Measurements from ENCODE around the gene HUNK. TPM values are rescaled to one million over a fixed set of nuclear protein-coding genes. Genes with fewer than 3 reads are reported as not detected.

The HUNK gene
- total RNA-seq, 1 experiment from 2014 or later: not detected

GRCh38 chr21:31872072-31872451, 758 bp upstream of the HUNK start:
- H3K4me3 Mint-ChIP-seq (ENCODE audit: unreplicated experiment): no peak overlapping the region
- H3K27me3 Mint-ChIP-seq (ENCODE audit: insufficient read depth, unreplicated experiment): peaks cover 61% of the 10 kb centered on the region
- H3K4me1 Mint-ChIP-seq (ENCODE audit: insufficient read depth, unreplicated experiment): no peaks in the 10 kb centered on the region
- H3K36me3 Mint-ChIP-seq (ENCODE audit: insufficient read depth, unreplicated experiment): peaks cover 5% of the 10 kb centered on the region
- no peak overlapping the region for H3K27ac Mint-ChIP-seq (ENCODE audit: low read depth, unreplicated experiment)
- intact Hi-C loops (cut with micrococcal nuclease): no loop called here
- H3K9me3 Mint-ChIP-seq (ENCODE audit: unreplicated experiment): no peaks in the 10 kb centered on the region
- CTCF ChIA-PET: interaction anchor here (2.1 kb wide), 1 partner anchor 86 kb away, joined by 11 read pairs; no protein-coding TSS in a partner anchor
- BruUV-seq (replicated peaks): no TSS peak
- POLR2A ChIA-PET: interaction anchor here (0.7 kb wide), 1 partner anchor 50 kb away, joined by 3 read pairs; no protein-coding TSS in a partner anchor
- TF ChIP-seq, protein P1, sequence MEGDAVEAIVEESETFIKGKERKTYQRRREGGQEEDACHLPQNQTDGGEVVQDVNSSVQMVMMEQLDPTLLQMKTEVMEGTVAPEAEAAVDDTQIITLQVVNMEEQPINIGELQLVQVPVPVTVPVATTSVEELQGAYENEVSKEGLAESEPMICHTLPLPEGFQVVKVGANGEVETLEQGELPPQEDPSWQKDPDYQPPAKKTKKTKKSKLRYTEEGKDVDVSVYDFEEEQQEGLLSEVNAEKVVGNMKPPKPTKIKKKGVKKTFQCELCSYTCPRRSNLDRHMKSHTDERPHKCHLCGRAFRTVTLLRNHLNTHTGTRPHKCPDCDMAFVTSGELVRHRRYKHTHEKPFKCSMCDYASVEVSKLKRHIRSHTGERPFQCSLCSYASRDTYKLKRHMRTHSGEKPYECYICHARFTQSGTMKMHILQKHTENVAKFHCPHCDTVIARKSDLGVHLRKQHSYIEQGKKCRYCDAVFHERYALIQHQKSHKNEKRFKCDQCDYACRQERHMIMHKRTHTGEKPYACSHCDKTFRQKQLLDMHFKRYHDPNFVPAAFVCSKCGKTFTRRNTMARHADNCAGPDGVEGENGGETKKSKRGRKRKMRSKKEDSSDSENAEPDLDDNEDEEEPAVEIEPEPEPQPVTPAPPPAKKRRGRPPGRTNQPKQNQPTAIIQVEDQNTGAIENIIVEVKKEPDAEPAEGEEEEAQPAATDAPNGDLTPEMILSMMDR (IDR thresholded peaks at IDR 0.05; ENCODE audit: unreplicated experiment): no peak
- no peak for DNase-seq (ENCODE audit: unreplicated experiment)

- H3K27ac Mint-ChIP-seq (ENCODE audit: low read depth, unreplicated experiment): no peak overlapping the region
- intact Hi-C loops (cut with micrococcal nuclease): no loop called here
- CTCF ChIA-PET: interaction anchor here (0.6 kb wide), 1 partner anchor 11 kb away, joined by 5 read pairs; no protein-coding TSS in a partner anchor
Measured at GRCh38 chr21:31873275-31873695, 465 bp downstream of the HUNK start.

DNA sequence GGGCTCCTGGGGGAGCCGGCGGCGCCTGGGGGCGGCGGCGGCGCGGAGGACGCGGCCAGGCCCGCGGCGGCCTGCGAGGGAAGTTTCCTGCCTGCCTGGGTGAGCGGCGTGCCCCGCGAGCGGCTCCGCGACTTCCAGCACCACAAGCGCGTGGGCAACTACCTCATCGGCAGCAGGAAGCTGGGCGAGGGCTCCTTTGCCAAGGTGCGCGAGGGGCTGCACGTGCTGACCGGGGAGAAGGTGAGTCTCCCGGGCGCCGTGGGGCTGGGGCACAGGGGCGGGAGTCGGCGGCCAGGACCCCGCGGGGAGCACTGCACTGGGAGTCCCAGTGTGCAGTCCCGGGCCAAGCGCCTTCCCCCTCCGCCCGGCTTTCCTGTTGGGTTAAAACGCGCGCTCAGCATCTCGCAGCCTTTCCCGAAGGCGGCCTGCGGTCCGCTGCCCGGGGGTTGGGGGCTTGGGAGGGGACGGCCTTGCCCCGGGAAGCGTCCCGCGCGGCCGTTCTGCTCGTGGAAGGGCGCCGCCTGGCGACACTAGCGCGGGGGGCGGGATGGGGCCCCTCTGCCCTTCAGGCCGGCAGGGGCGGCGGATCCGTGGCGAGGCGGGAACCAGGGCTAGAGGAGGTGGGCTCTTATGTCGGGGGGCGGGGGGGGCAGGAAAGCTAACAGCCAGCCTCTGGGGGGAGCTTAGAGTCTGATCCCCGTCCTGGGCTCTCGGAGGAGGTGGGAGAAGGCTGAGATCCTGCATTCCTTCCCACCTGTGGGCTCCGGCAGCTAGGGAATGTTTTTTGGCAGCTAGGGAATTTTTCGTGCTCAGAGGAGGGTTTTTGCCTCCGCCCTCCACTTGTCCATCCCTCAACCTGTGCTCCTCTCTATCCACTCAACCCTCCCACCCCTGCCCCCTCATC, 1.1 kb downstream of the HUNK start:
- no peak overlapping the region for H3K4me3 Mint-ChIP-seq (ENCODE audit: unreplicated experiment)
- H3K36me3 Mint-ChIP-seq (ENCODE audit: insufficient read depth, unreplicated experiment): peaks cover 1% of the 10 kb centered on the region
- H3K9me3 Mint-ChIP-seq (ENCODE audit: unreplicated experiment): no peaks in the 10 kb centered on the region
- intact Hi-C loops (cut with micrococcal nuclease): no loop called here
- H3K27ac Mint-ChIP-seq (ENCODE audit: low read depth, unreplicated experiment): no peak overlapping the region
- H3K4me1 Mint-ChIP-seq (ENCODE audit: insufficient read depth, unreplicated experiment): no peaks in the 10 kb centered on the region
- BruUV-seq (replicated peaks): no TSS peak
- peaks cover 70% of the 10 kb centered on the region for H3K27me3 Mint-ChIP-seq (ENCODE audit: insufficient read depth, unreplicated experiment)
- CTCF ChIA-PET: interaction anchor here (0.6 kb wide), 3 partner anchors 10 to 155 kb away, joined by 3 to 5 read pairs (median 4); no protein-coding TSS in a partner anchor
- POLR2A ChIA-PET: no interaction called here
- no peak for DNase-seq (ENCODE audit: unreplicated experiment)
- TF ChIP-seq, protein P1 (IDR thresholded peaks at IDR 0.05; ENCODE audit: unreplicated experiment): peak; percentile 47

More at GRCh38 chr21:31873275-31873695, 465 bp downstream of the HUNK start:
- POLR2A ChIA-PET: no interaction called here
- no peaks in the 10 kb centered on the region for H3K9me3 Mint-ChIP-seq (ENCODE audit: unreplicated experiment)
- peaks cover 5% of the 10 kb centered on the region for H3K36me3 Mint-ChIP-seq (ENCODE audit: insufficient read depth, unreplicated experiment)
- no peak for DNase-seq (ENCODE audit: unreplicated experiment)
- peaks cover 70% of the 10 kb centered on the region for H3K27me3 Mint-ChIP-seq (ENCODE audit: insufficient read depth, unreplicated experiment)
- no peaks in the 10 kb centered on the region for H3K4me1 Mint-ChIP-seq (ENCODE audit: insufficient read depth, unreplicated experiment)
- TF ChIP-seq, protein P1 (IDR thresholded peaks at IDR 0.05; ENCODE audit: unreplicated experiment): no peak
- no TSS peak for BruUV-seq (replicated peaks)
- H3K4me3 Mint-ChIP-seq (ENCODE audit: unreplicated experiment): no peak overlapping the region

DNA sequence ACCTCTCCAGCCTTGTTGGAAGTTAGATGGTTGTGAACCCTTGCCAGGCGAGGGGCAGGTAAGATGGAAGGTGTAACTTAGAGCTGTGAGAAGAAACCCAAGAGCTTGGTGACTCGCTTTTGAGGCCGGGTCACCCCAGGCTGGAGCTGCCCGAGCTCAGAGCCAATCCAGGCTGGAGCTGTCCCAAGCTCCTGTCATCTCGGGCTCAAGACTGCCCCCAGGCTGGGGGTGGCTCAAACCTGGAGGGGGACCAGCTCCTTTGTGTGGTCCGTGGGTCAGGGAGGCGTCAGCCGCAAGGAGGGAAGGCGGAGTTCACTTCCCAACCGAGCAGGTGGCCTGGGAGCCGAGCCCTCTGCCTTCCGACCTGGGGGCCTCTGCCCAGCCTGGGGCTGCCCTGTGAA, 2.0 kb downstream of the HUNK start:
- no peak overlapping the region for H3K27ac Mint-ChIP-seq (ENCODE audit: low read depth, unreplicated experiment)
- BruUV-seq (replicated peaks): no TSS peak
- H3K4me3 Mint-ChIP-seq (ENCODE audit: unreplicated experiment): no peak overlapping the region
- H3K9me3 Mint-ChIP-seq (ENCODE audit: unreplicated experiment): no peaks in the 10 kb centered on the region
- no peaks in the 10 kb centered on the region for H3K36me3 Mint-ChIP-seq (ENCODE audit: insufficient read depth, unreplicated experiment)
- no peak for DNase-seq (ENCODE audit: unreplicated experiment)
- CTCF ChIA-PET: interaction anchor here (0.6 kb wide), 2 partner anchors 85 to 156 kb away, joined by 3 to 4 read pairs; no protein-coding TSS in a partner anchor
- peaks cover 75% of the 10 kb centered on the region for H3K27me3 Mint-ChIP-seq (ENCODE audit: insufficient read depth, unreplicated experiment)
- intact Hi-C loops (cut with micrococcal nuclease): no loop called here
- POLR2A ChIA-PET: no interaction called here
- no peaks in the 10 kb centered on the region for H3K4me1 Mint-ChIP-seq (ENCODE audit: insufficient read depth, unreplicated experiment)
- TF ChIP-seq, protein P1 (IDR thresholded peaks at IDR 0.05; ENCODE audit: unreplicated experiment): no peak
